ENCODE measurements around the gene ANKRD13B.

The ANKRD13B gene

GRCh38 chr17:29569245-29569950 lies 23.5 kb upstream of the ANKRD13B start:
- DNase-seq = no peak

- no peak for DNase-seq
These were observed 22.4 kb upstream of the ANKRD13B start for GRCh38 chr17:29570521-29570920.

GRCh38 chr17:29571486-29571882 lies 21.4 kb upstream of the ANKRD13B start:
- no peak for DNase-seq

- no peak for DNase-seq
These were observed 20.9 kb upstream of the ANKRD13B start for GRCh38 chr17:29571883-29572681.

GRCh38 chr17:29572691-29573557 lies 20.0 kb upstream of the ANKRD13B start:
- DNase-seq = no peak

GRCh38 chr17:29573558-29573869 lies 19.4 kb upstream of the ANKRD13B start:
- DNase-seq = no peak

GRCh38 chr17:29573871-29574731 lies 18.8 kb upstream of the ANKRD13B start:
- DNase-seq = no peak

GRCh38 chr17:29574732-29575510 lies 18.0 kb upstream of the ANKRD13B start:
- DNase-seq = no peak

GRCh38 chr17:29575511-29576213 lies 17.3 kb upstream of the ANKRD13B start:
- no peak for DNase-seq

- DNase-seq = no peak
These were observed 16.5 kb upstream of the ANKRD13B start for GRCh38 chr17:29576214-29577000.

- no peak for DNase-seq
These were observed 15.9 kb upstream of the ANKRD13B start for GRCh38 chr17:29577001-29577370.

- no peak for DNase-seq
These were observed 15.3 kb upstream of the ANKRD13B start for GRCh38 chr17:29577385-29578211.

GRCh38 chr17:29578626-29579485 lies 14.1 kb upstream of the ANKRD13B start:
- DNase-seq = no peak

- no peak for DNase-seq
These were observed 12.8 kb upstream of the ANKRD13B start for GRCh38 chr17:29579866-29580771.

GRCh38 chr17:29581583-29582253 lies 11.2 kb upstream of the ANKRD13B start:
- DNase-seq = no peak

GRCh38 chr17:29582254-29582765 lies 10.6 kb upstream of the ANKRD13B start:
- no peak for DNase-seq
